ENCODE measurements around the gene LDLRAD4. TPM values are rescaled to one million over a fixed set of nuclear protein-coding genes. Genes with fewer than 3 reads are reported as not detected.
A peak's percentile ranks its signal among the peaks of the same experiment; 100 is the strongest.

The LDLRAD4 gene
- polyA plus RNA-seq, 3 donors from 2014 or later = 4.8 to 11.3 (median 9.6) TPM

- H3K4me3 Mint-ChIP-seq = no peak overlapping the region
- DNase-seq = no peak
- peaks cover 0 to 3% (median 3%) of the 10 kb centered on the region in 3 donors for H3K36me3 Mint-ChIP-seq
- H3K27ac Mint-ChIP-seq = no peak overlapping the region
- peaks cover 7 to 9% of the 10 kb centered on the region in 2 donors for H3K4me1 Mint-ChIP-seq
- peaks cover 10 to 27% (median 16%) of the 10 kb centered on the region in 3 donors for H3K27me3 Mint-ChIP-seq (ENCODE audit: low read depth in 3 of 3)
- no peaks in the 10 kb centered on the region for H3K9me3 Mint-ChIP-seq
Measured at GRCh38 chr18:13213036-13213795, 5.3 kb upstream of the LDLRAD4 start.

GRCh38 chr18:13214609-13215008 is 4.0 kb upstream of the LDLRAD4 start:
- DNase-seq = no peak
- H3K4me3 Mint-ChIP-seq = no peak overlapping the region
- peaks cover 9 to 16% of the 10 kb centered on the region in 2 donors for H3K4me1 Mint-ChIP-seq
- peaks cover 13 to 34% (median 18%) of the 10 kb centered on the region in 3 donors for H3K27me3 Mint-ChIP-seq (ENCODE audit: low read depth in 3 of 3)
- H3K27ac Mint-ChIP-seq = no peak overlapping the region
- no peaks in the 10 kb centered on the region for H3K9me3 Mint-ChIP-seq
- H3K36me3 Mint-ChIP-seq = peaks cover 0 to 3% (median 3%) of the 10 kb centered on the region in 3 donors

- no peaks in the 10 kb centered on the region for H3K9me3 Mint-ChIP-seq
- no peak overlapping the region for H3K27ac Mint-ChIP-seq
- no peak for DNase-seq
- H3K4me1 Mint-ChIP-seq = peaks cover 9 to 16% of the 10 kb centered on the region in 2 donors
- H3K36me3 Mint-ChIP-seq = peaks cover 0 to 3% (median 3%) of the 10 kb centered on the region in 3 donors
- peak overlapping the region; percentile 68 to 84 (median 77) for H3K4me3 Mint-ChIP-seq
- H3K27me3 Mint-ChIP-seq (ENCODE audit: low read depth in 3 of 3) = peaks cover 13 to 34% (median 19%) of the 10 kb centered on the region in 3 donors
Measured at GRCh38 chr18:13216092-13216582, 2.4 kb upstream of the LDLRAD4 start.

- Mint-ChIP-seq H3K9me3 (no peaks in the 10 kb centered on the region), H3K27me3 (ENCODE audit: low read depth in 3 of 3) (peaks cover 13 to 35% (median 19%) of the 10 kb centered on the region in 3 donors), H3K27ac (no peak overlapping the region), H3K36me3 (peaks cover 0 to 3% (median 3%) of the 10 kb centered on the region in 3 donors), H3K4me3 (peak overlapping the region; percentile 75 to 84 (median 77)), H3K4me1 (peaks cover 9 to 16% of the 10 kb centered on the region in 2 donors)
- peak; percentile 7 to 21 (median 15) for DNase-seq
Measured at GRCh38 chr18:13216711-13217465, 1.7 kb upstream of the LDLRAD4 start.

GRCh38 chr18:13217466-13217961 is 1.0 kb upstream of the LDLRAD4 start:
- no peaks in the 10 kb centered on the region for H3K9me3 Mint-ChIP-seq
- H3K4me1 Mint-ChIP-seq = peaks cover 9 to 16% of the 10 kb centered on the region in 2 donors
- peak; percentile 14 to 29 (median 24) for DNase-seq
- H3K27ac Mint-ChIP-seq = no peak overlapping the region
- H3K36me3 Mint-ChIP-seq = peaks cover 0 to 3% (median 3%) of the 10 kb centered on the region in 3 donors
- no peak overlapping the region for H3K4me3 Mint-ChIP-seq
- H3K27me3 Mint-ChIP-seq (ENCODE audit: low read depth in 3 of 3) = peaks cover 13 to 34% (median 16%) of the 10 kb centered on the region in 3 donors

GRCh38 chr18:13217971-13218367 is 591 bp upstream of the LDLRAD4 start:
- peaks cover 0 to 3% (median 3%) of the 10 kb centered on the region in 3 donors for H3K36me3 Mint-ChIP-seq
- H3K4me3 Mint-ChIP-seq = peak overlapping the region in 1 of 5 donors; percentile 41
- H3K27me3 Mint-ChIP-seq (ENCODE audit: low read depth in 3 of 3) = peaks cover 14 to 30% (median 15%) of the 10 kb centered on the region in 3 donors
- H3K27ac Mint-ChIP-seq = no peak overlapping the region
- no peaks in the 10 kb centered on the region for H3K9me3 Mint-ChIP-seq
- peaks cover 9 to 16% of the 10 kb centered on the region in 2 donors for H3K4me1 Mint-ChIP-seq
- DNase-seq = no peak

GRCh38 chr18:13218997-13219396 is 437 bp downstream of the LDLRAD4 start:
- peaks cover 14 to 29% (median 15%) of the 10 kb centered on the region in 3 donors for H3K27me3 Mint-ChIP-seq (ENCODE audit: low read depth in 3 of 3)
- peaks cover 0 to 3% (median 3%) of the 10 kb centered on the region in 3 donors for H3K36me3 Mint-ChIP-seq
- H3K9me3 Mint-ChIP-seq = no peaks in the 10 kb centered on the region
- no peak for DNase-seq
- no peak overlapping the region for H3K27ac Mint-ChIP-seq
- H3K4me3 Mint-ChIP-seq = peak overlapping the region; percentile 10 to 53 (median 34)
- peaks cover 9 to 16% of the 10 kb centered on the region in 2 donors for H3K4me1 Mint-ChIP-seq

GRCh38 chr18:13219593-13220159 is 1.1 kb downstream of the LDLRAD4 start:
- H3K27me3 Mint-ChIP-seq (ENCODE audit: low read depth in 3 of 3) = peaks cover 11 to 25% (median 16%) of the 10 kb centered on the region in 3 donors
- peak overlapping the region in 4 of 5 donors; percentile 10 to 53 (median 34) for H3K4me3 Mint-ChIP-seq
- peaks cover 9 to 16% of the 10 kb centered on the region in 2 donors for H3K4me1 Mint-ChIP-seq
- peaks cover 0 to 3% (median 3%) of the 10 kb centered on the region in 3 donors for H3K36me3 Mint-ChIP-seq
- DNase-seq = no peak
- no peaks in the 10 kb centered on the region for H3K9me3 Mint-ChIP-seq
- no peak overlapping the region for H3K27ac Mint-ChIP-seq

- no peaks in the 10 kb centered on the region for H3K9me3 Mint-ChIP-seq
- peaks cover 0 to 3% (median 3%) of the 10 kb centered on the region in 3 donors for H3K36me3 Mint-ChIP-seq
- no peak overlapping the region for H3K27ac Mint-ChIP-seq
- peaks cover 11 to 22% (median 14%) of the 10 kb centered on the region in 3 donors for H3K27me3 Mint-ChIP-seq (ENCODE audit: low read depth in 3 of 3)
- DNase-seq = no peak
- H3K4me3 Mint-ChIP-seq = no peak overlapping the region
- H3K4me1 Mint-ChIP-seq = peaks cover 9 to 16% of the 10 kb centered on the region in 2 donors
Measured at GRCh38 chr18:13220361-13220991, 1.9 kb downstream of the LDLRAD4 start.

GRCh38 chr18:13221869-13222855 is 3.6 kb downstream of the LDLRAD4 start:
- Mint-ChIP-seq H3K27me3 (ENCODE audit: low read depth in 3 of 3) (peaks cover 6 to 14% (median 7%) of the 10 kb centered on the region in 3 donors), H3K4me1 (peaks cover 3 to 7% of the 10 kb centered on the region in 2 donors), H3K27ac (peak overlapping the region in 2 of 6 donors; percentile 24 to 35), H3K36me3 (no peaks in the 10 kb centered on the region), H3K4me3 (no peak overlapping the region), H3K9me3 (no peaks in the 10 kb centered on the region)
- no peak for DNase-seq

GRCh38 chr18:13222856-13223281 is 4.3 kb downstream of the LDLRAD4 start:
- H3K4me3 Mint-ChIP-seq = no peak overlapping the region

More at GRCh38 chr18:13222856-13223281, 4.3 kb downstream of the LDLRAD4 start:
- no peak for DNase-seq
- peaks cover 6 to 14% (median 7%) of the 10 kb centered on the region in 3 donors for H3K27me3 Mint-ChIP-seq (ENCODE audit: low read depth in 3 of 3)
- H3K27ac Mint-ChIP-seq = peak overlapping the region in 1 of 6 donors; percentile 24
- H3K9me3 Mint-ChIP-seq = no peaks in the 10 kb centered on the region
- peaks cover 3 to 7% of the 10 kb centered on the region in 2 donors for H3K4me1 Mint-ChIP-seq
- H3K36me3 Mint-ChIP-seq = no peaks in the 10 kb centered on the region

All from immature natural killer cell (primary cell).